NT2/D1 (cell line): ENCODE measurements around the gene IPP.

Experiments
- DNase-seq: peaks from one replicate; pipeline ENCODE4 v3.0.0-alpha.2; 2011; ENCODE audit warnings: low read depth, low spot score
- H3K27me3 ChIP-seq: 2 replicates; pipeline ENCODE4 v1.6.0; 2011; ENCODE audit warnings: mild to moderate bottlenecking; ENCODE audit not compliant: insufficient read length, insufficient read depth
- H3K36me3 ChIP-seq: 2 replicates; pipeline ENCODE4 v1.6.1; 2011; ENCODE audit warnings: mild to moderate bottlenecking, low read length, mixed read lengths; ENCODE audit not compliant: insufficient read depth, insufficient read length
- H3K4me1 ChIP-seq: 2 replicates; pipeline ENCODE4 v1.5.1; 2011; ENCODE audit not compliant: insufficient read depth, insufficient read length
- H3K4me3 ChIP-seq: 2 replicates; pipeline ENCODE4 v1.5.1; 2011; ENCODE audit warnings: low read depth; ENCODE audit not compliant: insufficient read length
- H3K9ac ChIP-seq: 2 replicates; pipeline ENCODE4 v1.6.0; 2011; ENCODE audit warnings: low read depth; ENCODE audit not compliant: insufficient read length
- H3K9me3 ChIP-seq: 2 replicates; pipeline ENCODE4 v1.5.1; 2011; ENCODE audit warnings: mild to moderate bottlenecking, low read length; ENCODE audit not compliant: insufficient read depth
- SUZ12 ChIP-seq: IDR thresholded peaks from 2 replicates; pipeline ENCODE4 v1.6.1; 2011; ENCODE audit not compliant: insufficient read length, insufficient read depth; ENCODE audit errors: extremely low read depth
- YY1 ChIP-seq: IDR thresholded peaks from 2 replicates; pipeline ENCODE4 v1.6.1; 2011; ENCODE audit not compliant: insufficient read length, insufficient read depth
- ZNF274 ChIP-seq: IDR thresholded peaks from 2 replicates; pipeline ENCODE4 v1.6.1; 2011; ENCODE audit warnings: mild to moderate bottlenecking, low read depth, low read length

Gene IPP

GRCh38 chr1:45785583-45785982 is 35.1 kb upstream of the IPP start:
- Histone ChIP-seq H3K4me3 (no peak overlapping the region), H3K9me3 (no peaks in the 10 kb centered on the region), H3K4me1 (no peaks in the 10 kb centered on the region), H3K9ac (no peak overlapping the region), H3K36me3 (no peaks in the 10 kb centered on the region), H3K27me3 (no peaks in the 10 kb centered on the region)
- TF ChIP-seq SUZ12 (no peak), YY1 (no peak), ZNF274 (no peak)
- no peak for DNase-seq

GRCh38 chr1:45775794-45776193 is 25.3 kb upstream of the IPP start:
- Histone ChIP-seq H3K4me3 (no peak overlapping the region), H3K36me3 (no peaks in the 10 kb centered on the region), H3K4me1 (no peaks in the 10 kb centered on the region), H3K9ac (no peak overlapping the region), H3K27me3 (no peaks in the 10 kb centered on the region), H3K9me3 (no peaks in the 10 kb centered on the region)
- DNase-seq: no peak
- TF ChIP-seq SUZ12 (no peak), ZNF274 (no peak), YY1 (no peak)

- no peak for DNase-seq
- TF ChIP-seq SUZ12 (no peak), ZNF274 (no peak), YY1 (no peak)
- Histone ChIP-seq H3K36me3 (no peaks in the 10 kb centered on the region), H3K4me1 (no peaks in the 10 kb centered on the region), H3K4me3 (no peak overlapping the region), H3K27me3 (no peaks in the 10 kb centered on the region), H3K9me3 (no peaks in the 10 kb centered on the region), H3K9ac (no peak overlapping the region)
These were observed 22.5 kb upstream of the IPP start for GRCh38 chr1:45772971-45773370.

GRCh38 chr1:45769261-45769932 is 18.9 kb upstream of the IPP start:
- no peak for DNase-seq
- Histone ChIP-seq H3K4me1 (no peaks in the 10 kb centered on the region), H3K27me3 (no peaks in the 10 kb centered on the region), H3K9ac (no peak overlapping the region), H3K9me3 (no peaks in the 10 kb centered on the region; the same call in 1 of the 2 replicates), H3K4me3 (no peak overlapping the region), H3K36me3 (no peaks in the 10 kb centered on the region)
- TF ChIP-seq YY1 (no peak), SUZ12 (no peak), ZNF274 (no peak)

- H3K9ac ChIP-seq: no peak overlapping the region
- no peak for TF ChIP-seq SUZ12
- no peak for TF ChIP-seq YY1
- no peak overlapping the region for H3K4me3 ChIP-seq
- no peaks in the 10 kb centered on the region for H3K4me1 ChIP-seq
- no peaks in the 10 kb centered on the region; the same call in 1 of the 2 replicates for H3K9me3 ChIP-seq
- no peaks in the 10 kb centered on the region for H3K36me3 ChIP-seq
- no peak for DNase-seq
- no peaks in the 10 kb centered on the region for H3K27me3 ChIP-seq
These were observed 16.6 kb upstream of the IPP start for GRCh38 chr1:45767035-45767434.

- Histone ChIP-seq H3K9me3 (no peaks in the 10 kb centered on the region; the same call in 1 of the 2 replicates), H3K27me3 (no peaks in the 10 kb centered on the region), H3K36me3 (no peaks in the 10 kb centered on the region), H3K4me3 (no peak overlapping the region), H3K9ac (no peak overlapping the region), H3K4me1 (no peaks in the 10 kb centered on the region)
- DNase-seq: no peak
- no peak for TF ChIP-seq ZNF274
- no peak for TF ChIP-seq SUZ12
- TF ChIP-seq YY1: no peak
These were observed 15.7 kb upstream of the IPP start for GRCh38 chr1:45765999-45766792.

GRCh38 chr1:45762291-45762690 is 11.8 kb upstream of the IPP start:
- Histone ChIP-seq H3K27me3 (no peaks in the 10 kb centered on the region), H3K4me3 (no peak overlapping the region), H3K4me1 (no peaks in the 10 kb centered on the region), H3K9me3 (no peaks in the 10 kb centered on the region; the same call in 1 of the 2 replicates), H3K9ac (no peak overlapping the region), H3K36me3 (no peaks in the 10 kb centered on the region)
- TF ChIP-seq YY1: no peak
- DNase-seq: no peak
